Stomach (tissue), 9 donors: ENCODE data around the gene TMEM225B. TPM values are rescaled to one million over a fixed set of nuclear protein-coding genes. Genes with fewer than 3 reads are reported as not detected.
"Not testable (repeated sequence)": the region's sequence is repeated elsewhere in the genome, so short reads cannot be mapped to it uniquely, and the experiment has no call there.

ENCODE experiments used
- DNase-seq, 2 donors: peaks; one replicate each; pipeline versions ENCODE4 v3.0.0 to v3.0.0-alpha.2; 2013 to 2019
- H3K27ac ChIP-seq, 5 donors: fragments of 200-600 bp in 4 of 5; sonication (generic) in 4 of 5; one replicate each; pipeline ENCODE4 v1.5.1; 2013 to 2019; ENCODE audit warnings: mild to moderate bottlenecking in 1 of 5, moderate library complexity in 1 of 5
- H3K27me3 ChIP-seq, 3 donors: fragments of 200-600 bp; sonication (generic); one replicate each; pipeline ENCODE4 v1.5.1; 2017 to 2019; ENCODE audit warnings: mixed run types in 1 of 3
- H3K36me3 ChIP-seq, 4 donors: fragments of 200-600 bp; sonication (generic); 1 replicate in 3 of 4; 2 replicates in 1 of 4; pipeline ENCODE4 v1.5.1; 2016 to 2019
- H3K4me1 ChIP-seq, 4 donors: fragments of 200-600 bp; sonication (generic); one replicate each; pipeline ENCODE4 v1.5.1; 2016 to 2019
- H3K4me3 ChIP-seq, 4 donors: fragments of 200-600 bp; sonication (generic) in 3 of 4; one replicate each; pipeline ENCODE4 v1.5.1; 2016 to 2019; ENCODE audit warnings: mild to moderate bottlenecking in 1 of 4
- H3K9me3 ChIP-seq, 4 donors: fragments of 200-600 bp; sonication (generic); one replicate each; pipeline ENCODE4 v1.5.1; 2016 to 2019
- CTCF ChIP-seq, 7 experiments: fragments of 450-650 bp in 4 of 7; fragments of 200-600 bp in 3 of 7; sonication (generic) in 3 of 7; IDR thresholded peaks; one replicate each; pipeline ENCODE4 v1.5.1; 2016 to 2019; ENCODE audit warnings: antibody characterized with exemption in 7 of 7, control low read depth in 2 of 7, mild to moderate bottlenecking in 1 of 7
- EP300 ChIP-seq: sonication (generic); formaldehyde crosslinking; IDR thresholded peaks from one replicate; pipeline ENCODE4 v1.6.1; 2017; ENCODE audit warnings: antibody characterized with exemption
- POLR2A ChIP-seq, 4 donors: fragments of 450-650 bp; IDR thresholded peaks; one replicate each; pipeline ENCODE4 v1.6.1; 2016; ENCODE audit warnings: antibody characterized with exemption in 4 of 4, control low read depth in 2 of 4, mild to moderate bottlenecking in 1 of 4, moderate library complexity in 1 of 4
- POLR2AphosphoS5 ChIP-seq, 3 donors: sonication (generic); formaldehyde crosslinking; IDR thresholded peaks; one replicate each; pipeline ENCODE4 v1.6.1; 2016; ENCODE audit warnings: antibody characterized with exemption in 3 of 3
- WGBS, 5 donors: extraction: QIAGEN DNeasy Blood & Tissue Kit in 3 of 5; methylation state at CpG; one replicate each; pipeline versions ENCODE4 v1.1.5 to v1.1.7; 2013 to 2018; 5-methylcytosine and 5-hydroxymethylcytosine counted together
- intact Hi-C: fragments of 100-400 bp; cut with DNase I; formaldehyde crosslinking; loops from one replicate; pipeline ENCODE4 v1.15.1; 2023; ENCODE audit warnings: low total_unique reads
- polyA plus RNA-seq, 3 donors: library from polyadenylated mRNA; stranded (reverse); fragments of 200-250 nt; gene quantifications; one replicate each; pipeline ENCODE4 v1.2.3, GENCODE V29; 2013
- total RNA-seq, 5 donors: library from RNA; depleted of rRNA; stranded (reverse); fragments of >200 nt; gene quantifications; one replicate each; pipeline versions ENCODE4 v1.1.0 to v1.2.3, GENCODE V29; 2014 to 2016
- donor health status: healthy with polysubstance abuse.
- donor health status: Bipolar disorder and iron deficiency.
- donor health status: healthy.

Gene TMEM225B
- total and polyA plus RNA-seq, 8 donors = 0.73 to 4.3 (median 0.98) TPM; not detected in 4

GRCh38 chr7:99628471-99629465 is 30.7 kb downstream of the TMEM225B start:
- peaks cover 66 to 99% (median 99%) of the 10 kb centered on the region in 4 donors for H3K36me3 ChIP-seq
- no peak for DNase-seq
- no peak for TF ChIP-seq POLR2AphosphoS5 (IDR thresholded peaks at IDR 0.05)
- TF ChIP-seq CTCF (IDR thresholded peaks at IDR 0.05) = no peak
- no peak for TF ChIP-seq POLR2A (IDR thresholded peaks at IDR 0.05)
- no peak for TF ChIP-seq EP300
- H3K27ac ChIP-seq = no peak overlapping the region
- no peaks in the 10 kb centered on the region for H3K9me3 ChIP-seq
- intact Hi-C loops = no loop called here
- no peak overlapping the region for H3K4me3 ChIP-seq
- no peaks in the 10 kb centered on the region for H3K27me3 ChIP-seq
- H3K4me1 ChIP-seq = no peaks in the 10 kb centered on the region
- WGBS, 5 donors = 77 to 83% (median 81%) methylated on average over 14 of the region's 14 CpGs

- TF ChIP-seq POLR2AphosphoS5 (IDR thresholded peaks at IDR 0.05) (no peak), POLR2A (IDR thresholded peaks at IDR 0.05) (no peak), CTCF (IDR thresholded peaks at IDR 0.05) (no peak), EP300 (no peak)
- intact Hi-C loops = no loop called here
- Histone ChIP-seq H3K9me3 (no peaks in the 10 kb centered on the region), H3K27ac (no peak overlapping the region), H3K36me3 (peaks cover 57 to 99% (median 99%) of the 10 kb centered on the region in 4 donors), H3K27me3 (no peaks in the 10 kb centered on the region), H3K4me3 (no peak overlapping the region), H3K4me1 (no peaks in the 10 kb centered on the region)
- DNase-seq = no peak
- 86 to 92% (median 89%) methylated on average over 17 to 20 of the region's 20 CpGs for WGBS, 5 donors
Measured at GRCh38 chr7:99629643-99630042, 31.6 kb downstream of the TMEM225B start.

GRCh38 chr7:99631295-99632109 is 33.4 kb downstream of the TMEM225B start:
- Histone ChIP-seq H3K9me3 (no peaks in the 10 kb centered on the region), H3K27me3 (no peaks in the 10 kb centered on the region), H3K4me3 (no peak overlapping the region), H3K27ac (no peak overlapping the region), H3K4me1 (no peaks in the 10 kb centered on the region), H3K36me3 (peaks cover 39 to 85% (median 82%) of the 10 kb centered on the region in 4 donors)
- WGBS, 5 donors = 41 to 63% (median 45%) methylated on average over 8 to 9 of the region's 9 CpGs
- DNase-seq = peak in 1 of 2 donors; percentile 66
- TF ChIP-seq POLR2A (IDR thresholded peaks at IDR 0.05) = no peak
- no peak for TF ChIP-seq EP300
- TF ChIP-seq POLR2AphosphoS5 (IDR thresholded peaks at IDR 0.05) = no peak
- TF ChIP-seq CTCF (IDR thresholded peaks at IDR 0.05) = peak in 1 of 7 experiments; percentile 23
- intact Hi-C loops = no loop called here

GRCh38 chr7:99637414-99637813 is 39.3 kb downstream of the TMEM225B start:
- H3K4me3 ChIP-seq, H3K4me1 ChIP-seq, DNase-seq, H3K27ac ChIP-seq, H3K9me3 ChIP-seq, H3K27me3 ChIP-seq, intact Hi-C loops: not testable (repeated sequence)
- 72 to 82% (median 77%) methylated on average over 2 of the region's 2 CpGs for WGBS, 5 donors
- peaks cover 3 to 37% (median 31%) of the 10 kb centered on the region in 4 donors for H3K36me3 ChIP-seq
